GM10248 (cell line): ENCODE data around the gene PGAM1.
"Not testable (repeated sequence)": the region's sequence is repeated elsewhere in the genome, so short reads cannot be mapped to it uniquely, and the experiment has no call there.

ENCODE experiments used
- CTCF ChIA-PET: fragments of 300-600 bp; sonication (Branson Sonifier 250); formaldehyde crosslinking; extraction: SDS; loops from one replicate; lab custom pipeline; 2021; ENCODE audit warnings: antibody characterized with exemption; lab: Yijun Ruan, JAX
- POLR2A ChIA-PET: fragments of 350-650 bp; sonication (Branson Sonifier 250); formaldehyde crosslinking; extraction: SDS; loops from one replicate; lab custom pipeline; 2020; ENCODE audit warnings: antibody characterized with exemption; lab: Yijun Ruan, JAX
- DNase-seq: peaks from one replicate; pipeline ENCODE4 v3.0.0; 2012; ENCODE audit errors: extremely low spot score
- CTCF ChIP-seq: IDR thresholded peaks from 2 replicates; pipeline ENCODE4 v1.5.1; 2012; ENCODE audit warnings: mild to moderate bottlenecking, low read depth; ENCODE audit errors: extremely low read depth, missing control alignments, control extremely low read depth

The PGAM1 gene

GRCh38 chr10:97474918-97475317 lies 48.9 kb downstream of the PGAM1 start:
- ChIA-PET POLR2A (no interaction called here), CTCF (interaction anchor here (0.9 to 2.6 kb wide), 2 partner anchors 10 to 13 kb away, joined by 3 to 8 read pairs; no protein-coding TSS in a partner anchor)
- DNase-seq: no peak
- TF ChIP-seq CTCF: no peak

DNA sequence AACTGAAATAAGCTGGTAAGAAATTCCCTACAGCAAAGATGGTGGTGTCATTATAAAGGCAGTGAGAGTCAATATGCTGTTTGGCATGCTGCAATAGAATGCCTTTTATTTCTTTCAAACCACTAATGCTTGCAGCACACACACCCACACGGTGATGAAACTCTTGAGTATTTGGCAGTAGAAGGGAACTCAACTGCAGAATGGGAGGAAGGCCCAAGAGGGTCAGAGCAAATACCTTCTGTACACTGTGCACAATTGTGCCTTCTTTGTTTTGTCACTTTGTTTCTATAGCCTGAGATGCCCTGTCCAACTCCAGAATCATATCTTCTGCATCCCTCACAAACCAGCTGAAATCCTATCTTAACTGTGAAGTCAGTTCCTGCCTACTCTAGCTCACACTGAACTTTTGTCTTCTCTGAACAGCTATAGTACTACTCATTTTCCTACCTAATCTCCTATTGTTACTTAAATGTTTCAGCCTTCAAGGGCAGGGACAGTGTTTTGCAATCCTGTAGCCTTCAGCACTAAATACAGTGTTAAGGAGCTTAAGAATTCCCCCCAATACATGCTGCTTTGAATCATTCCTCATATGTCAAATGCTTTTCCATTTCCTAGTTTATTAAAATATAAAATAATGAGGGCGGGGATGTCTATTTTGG lies 50.1 kb downstream of the PGAM1 start:
- ChIA-PET POLR2A (no interaction called here), CTCF (interaction anchor here (0.8 to 1.7 kb wide), 3 partner anchors 11 to 37 kb away, joined by 3 to 12 read pairs (median 5); no protein-coding TSS in a partner anchor)
- no peak for DNase-seq
- no peak for TF ChIP-seq CTCF

- DNase-seq, POLR2A ChIA-PET, CTCF ChIA-PET: not testable (repeated sequence)
These were observed 53.4 kb downstream of the PGAM1 start for GRCh38 chr10:97479410-97479809.

DNA sequence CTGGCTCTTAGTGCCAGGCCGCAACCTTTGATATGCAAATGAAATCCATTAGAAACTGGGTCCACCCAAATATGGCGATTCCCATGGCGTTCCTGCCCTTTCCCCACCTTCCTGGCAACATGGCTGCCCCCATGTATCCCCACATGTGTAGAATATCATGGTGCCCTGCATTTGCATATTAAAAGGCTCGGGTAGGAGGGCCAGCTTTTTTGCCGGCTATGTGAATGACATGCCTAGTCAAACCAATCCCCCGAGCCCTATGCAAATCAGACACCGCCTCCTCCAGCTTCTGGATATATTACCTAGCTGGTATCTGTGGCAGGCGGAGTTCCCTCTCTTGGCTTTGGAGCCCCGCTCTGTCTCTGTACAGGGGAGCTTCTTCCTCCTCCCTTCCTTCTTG lies 53.9 kb downstream of the PGAM1 start:
- no peak for DNase-seq
- POLR2A ChIA-PET: no interaction called here
- CTCF ChIA-PET: interaction anchor here (0.6 kb wide), 1 partner anchor 16 kb away, joined by 3 read pairs; no protein-coding TSS in a partner anchor
- TF ChIP-seq CTCF: no peak

GRCh38 chr10:97481071-97481470 lies 55.1 kb downstream of the PGAM1 start:
- CTCF ChIA-PET: interaction anchor here (1.2 to 1.4 kb wide), 2 partner anchors 15 to 18 kb away, joined by 3 to 5 read pairs; partner anchors contain the start of gene UBTD1
- no peak for TF ChIP-seq CTCF
- POLR2A ChIA-PET: no interaction called here
- DNase-seq: no peak

DNA sequence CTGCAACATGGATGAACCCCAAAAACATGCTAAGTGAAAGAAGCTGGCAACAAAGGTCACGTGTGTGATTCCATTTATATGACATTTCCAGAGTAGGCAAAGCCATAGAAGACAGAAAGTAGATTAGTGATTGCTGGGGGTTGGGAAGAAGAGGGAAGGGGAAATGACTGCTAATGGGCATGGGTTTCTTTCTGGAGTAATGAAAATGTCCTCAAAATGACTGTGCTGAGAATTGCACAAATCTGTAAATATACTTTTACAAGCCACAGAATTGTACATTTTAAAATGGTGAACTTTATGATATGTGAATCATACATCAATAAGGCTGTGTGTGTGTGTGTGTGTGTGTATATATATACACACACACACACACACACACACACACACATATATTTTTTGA lies 56.4 kb downstream of the PGAM1 start:
- no peak for TF ChIP-seq CTCF
- ChIA-PET POLR2A (interaction anchor here (0.6 kb wide), 1 partner anchor 48 kb away, joined by 3 read pairs; no protein-coding TSS in a partner anchor), CTCF (interaction anchor here (1.2 to 2.0 kb wide), 3 partner anchors 12 to 23 kb away, joined by 3 to 4 read pairs (median 4); no protein-coding TSS in a partner anchor)
- no peak for DNase-seq
